DND-41 (cell line): Measurements from ENCODE around the gene RABEP1.

ENCODE experiments used
- ATAC-seq: fragments of 200-7000 bp; cut with Tn5 transposase; 3 replicates; pipeline ENCODE4 v1.9.1; 2021; ENCODE audit warnings: low read depth; ENCODE audit not compliant: insufficient read depth
- DNase-seq: peaks from one replicate; pipeline ENCODE4 v3.0.0-alpha.2; 2020
- H2AFZ ChIP-seq: 2 replicates; pipeline ENCODE4 v1.6.0; 2012; ENCODE audit warnings: low read depth, low read length
- H3K27ac ChIP-seq: 2 replicates; pipeline ENCODE4 v1.5.1; 2012; ENCODE audit warnings: low read length, inconsistent platforms
- H3K27me3 ChIP-seq: fragments of 200-600 bp; sonication (generic); 2 replicates; pipeline ENCODE4 v1.6.0; 2012; ENCODE audit warnings: low read length, mild to moderate bottlenecking, inconsistent platforms; ENCODE audit not compliant: insufficient read depth, poor library complexity
- H3K36me3 ChIP-seq: 2 replicates; pipeline ENCODE4 v1.5.1; 2012; ENCODE audit warnings: low read length, inconsistent platforms; ENCODE audit not compliant: insufficient read depth
- H3K4me1 ChIP-seq: 2 replicates; pipeline ENCODE4 v1.5.1; 2012; ENCODE audit warnings: mild to moderate bottlenecking, low read length; ENCODE audit not compliant: insufficient read depth
- H3K4me2 ChIP-seq: 2 replicates; pipeline ENCODE4 v1.6.0; 2012; ENCODE audit warnings: mild to moderate bottlenecking, moderate library complexity, low read length, inconsistent platforms; ENCODE audit not compliant: insufficient read depth
- H3K4me3 ChIP-seq, 2 experiments: fragments of 200-600 bp in 1 of 2; shearing (Covaris generic) in 1 of 2; 2 replicates each; pipeline ENCODE4 v1.5.1; 2012 to 2016; ENCODE audit warnings: inconsistent platforms in 2 of 2, low read length in 2 of 2, mild to moderate bottlenecking in 2 of 2, low read depth in 1 of 2, moderate library complexity in 1 of 2
- H3K79me2 ChIP-seq: 2 replicates; pipeline ENCODE4 v1.6.0; 2012; ENCODE audit warnings: low read length, inconsistent platforms; ENCODE audit not compliant: insufficient read depth
- H3K9ac ChIP-seq: 2 replicates; pipeline ENCODE4 v1.6.0; 2012; ENCODE audit warnings: low read depth, mild to moderate bottlenecking, inconsistent platforms, low read length, moderate library complexity
- H3K9me3 ChIP-seq: 2 replicates; pipeline ENCODE4 v1.5.1; 2012; ENCODE audit warnings: low read length, moderate library complexity, mild to moderate bottlenecking, inconsistent platforms; ENCODE audit not compliant: insufficient read depth, severe bottlenecking
- H4K20me1 ChIP-seq: 2 replicates; pipeline ENCODE4 v1.6.0; 2012; ENCODE audit warnings: low read length; ENCODE audit not compliant: insufficient read depth
- CTCF ChIP-seq: IDR thresholded peaks from 2 replicates; pipeline ENCODE4 v1.5.1; 2012; ENCODE audit warnings: borderline replicate concordance, low read length, moderate library complexity, mild to moderate bottlenecking; ENCODE audit not compliant: poor library complexity, severe bottlenecking; ENCODE audit errors: extremely low read depth
- EZH2 ChIP-seq: IDR thresholded peaks from 3 replicates; pipeline ENCODE4 v1.6.1; 2012; ENCODE audit warnings: borderline replicate concordance, low read depth, mild to moderate bottlenecking, moderate library complexity, low read length, inconsistent platforms; ENCODE audit not compliant: severe bottlenecking

RABEP1 gene

DNA sequence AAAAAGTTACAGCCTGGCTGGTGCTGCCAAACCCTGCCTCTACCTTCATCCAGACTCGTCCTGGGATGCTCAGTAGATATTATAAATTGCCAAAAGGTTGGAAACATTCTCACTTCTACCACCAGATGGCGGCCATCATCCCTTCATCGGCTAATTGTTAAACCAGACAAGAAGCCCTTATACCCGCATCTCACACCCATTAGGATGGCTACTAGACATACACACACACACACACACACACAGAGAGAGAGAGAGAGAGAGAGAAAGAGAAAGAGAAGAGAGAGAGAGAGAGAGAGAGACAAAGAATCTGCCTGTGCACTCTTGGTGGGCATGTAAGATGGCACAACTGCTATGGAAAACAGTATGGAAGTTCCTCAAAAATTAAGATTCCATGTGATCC is 32.5 kb upstream of the RABEP1 start:
- H2AFZ ChIP-seq = peak overlapping the region; percentile 66

DNA sequence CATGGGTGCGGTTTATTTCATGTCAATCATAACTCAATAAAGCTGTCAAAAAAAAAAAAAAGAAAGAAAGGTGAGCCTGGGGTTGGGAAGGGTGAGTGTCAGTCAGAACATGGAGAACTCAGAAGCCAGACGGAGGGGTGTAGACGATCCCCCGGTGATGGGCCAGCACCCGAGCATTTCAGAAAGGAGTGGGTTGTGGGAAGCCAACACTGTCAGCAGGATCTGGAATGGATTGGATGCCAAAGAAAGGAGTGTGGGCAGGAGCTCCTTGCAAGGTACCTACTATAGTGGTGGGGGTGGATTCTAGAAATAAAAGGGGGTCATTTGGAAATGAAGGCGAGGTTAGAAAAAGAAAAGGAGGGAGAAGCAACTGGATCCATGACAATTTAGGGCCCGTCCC is 27.7 kb upstream of the RABEP1 start:
- Histone ChIP-seq H2AFZ (no peak overlapping the region), H3K27ac (no peak overlapping the region), H3K4me2 (no peak overlapping the region), H3K36me3 (no peaks in the 10 kb centered on the region), H4K20me1 (no peaks in the 10 kb centered on the region), H3K4me3 (no peak overlapping the region), H3K4me1 (peaks cover 4% of the 10 kb centered on the region; the same call in 1 of the 2 replicates), H3K9ac (no peak overlapping the region), H3K9me3 (no peaks in the 10 kb centered on the region), H3K79me2 (no peaks in the 10 kb centered on the region), H3K27me3 (no peaks in the 10 kb centered on the region)
- TF ChIP-seq EZH2 (no peak), CTCF (no peak)
- no peak for ATAC-seq
- DNase-seq = no peak

More for the DNA sequence above, 32.5 kb upstream of the RABEP1 start:
- no peaks in the 10 kb centered on the region for H3K27me3 ChIP-seq
- no peaks in the 10 kb centered on the region for H3K79me2 ChIP-seq
- no peaks in the 10 kb centered on the region for H4K20me1 ChIP-seq
- H3K9ac ChIP-seq = no peak overlapping the region
- H3K4me3 ChIP-seq = no peak overlapping the region
- DNase-seq (peak; percentile 75), ATAC-seq (peak; percentile 91)
- H3K27ac ChIP-seq = no peak overlapping the region
- TF ChIP-seq CTCF (peak; percentile 82), EZH2 (no peak)
- H3K4me2 ChIP-seq = peak overlapping the region; percentile 36; the same call in 1 of the 2 replicates
- H3K36me3 ChIP-seq = no peaks in the 10 kb centered on the region
- peaks cover 4% of the 10 kb centered on the region; the same call in 1 of the 2 replicates for H3K4me1 ChIP-seq
- no peaks in the 10 kb centered on the region for H3K9me3 ChIP-seq

DNA sequence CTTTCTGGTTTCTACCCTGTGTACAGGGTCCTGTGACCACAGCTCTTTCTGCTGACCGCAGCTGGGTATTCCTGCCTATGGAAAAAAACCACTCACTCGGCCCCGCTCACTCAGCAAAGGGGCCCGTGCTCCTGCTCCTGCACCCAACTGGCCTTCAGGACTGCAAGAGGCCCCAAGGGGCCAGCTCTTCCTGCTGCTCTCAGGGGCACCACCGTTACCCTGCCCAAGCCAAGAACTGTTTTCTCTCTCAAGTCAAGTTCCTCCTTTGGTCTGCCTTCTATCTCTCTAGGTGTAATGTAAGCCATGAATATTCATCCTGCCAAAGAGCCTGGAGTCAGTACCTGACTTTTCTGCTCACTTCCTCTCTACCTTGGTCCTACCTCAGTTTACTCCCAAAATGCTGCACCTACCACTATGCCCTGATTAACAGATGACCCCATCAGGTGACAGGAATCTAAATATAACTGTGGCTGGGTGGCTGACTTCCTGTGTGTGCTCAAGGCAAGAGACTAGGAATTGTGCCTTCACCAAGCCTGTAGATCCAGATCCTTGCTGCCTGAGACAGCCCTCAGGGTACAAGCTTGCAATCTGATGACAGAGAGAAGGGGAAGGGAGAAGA is 27.1 kb upstream of the RABEP1 start:
- Histone ChIP-seq H3K4me2 (no peak overlapping the region), H3K27me3 (no peaks in the 10 kb centered on the region), H3K9ac (no peak overlapping the region), H2AFZ (peak overlapping the region; percentile 45; the same call in 1 of the 2 replicates), H3K4me3 (no peak overlapping the region), H3K36me3 (no peaks in the 10 kb centered on the region), H3K4me1 (no peaks in the 10 kb centered on the region), H3K9me3 (no peaks in the 10 kb centered on the region), H4K20me1 (no peaks in the 10 kb centered on the region), H3K27ac (no peak overlapping the region), H3K79me2 (no peaks in the 10 kb centered on the region)
- DNase-seq (no peak), ATAC-seq (no peak)
- TF ChIP-seq EZH2 (no peak), CTCF (no peak)
